ENCODE measurements around the gene INMT.

Gene INMT

GRCh38 chr7:30805081-30805691 is 53.3 kb downstream of the INMT start:
- in situ Hi-C loops (cut with HindIII; ENCODE audit: low sequenced_read_pairs) = no loop called here

- in situ Hi-C loops (cut with HindIII; ENCODE audit: low sequenced_read_pairs) = no loop called here
Measured at GRCh38 chr7:30805931-30806330, 54.0 kb downstream of the INMT start.

All from DLD1 (cell line).